ENCODE measurements around the gene METTL26. TPM values are rescaled to one million over a fixed set of nuclear protein-coding genes. Genes with fewer than 3 reads are reported as not detected.

The METTL26 gene
- total RNA-seq, 4 donors from 2014 or later, result 32.6 to 91.8 (median 86.7) TPM

DNA sequence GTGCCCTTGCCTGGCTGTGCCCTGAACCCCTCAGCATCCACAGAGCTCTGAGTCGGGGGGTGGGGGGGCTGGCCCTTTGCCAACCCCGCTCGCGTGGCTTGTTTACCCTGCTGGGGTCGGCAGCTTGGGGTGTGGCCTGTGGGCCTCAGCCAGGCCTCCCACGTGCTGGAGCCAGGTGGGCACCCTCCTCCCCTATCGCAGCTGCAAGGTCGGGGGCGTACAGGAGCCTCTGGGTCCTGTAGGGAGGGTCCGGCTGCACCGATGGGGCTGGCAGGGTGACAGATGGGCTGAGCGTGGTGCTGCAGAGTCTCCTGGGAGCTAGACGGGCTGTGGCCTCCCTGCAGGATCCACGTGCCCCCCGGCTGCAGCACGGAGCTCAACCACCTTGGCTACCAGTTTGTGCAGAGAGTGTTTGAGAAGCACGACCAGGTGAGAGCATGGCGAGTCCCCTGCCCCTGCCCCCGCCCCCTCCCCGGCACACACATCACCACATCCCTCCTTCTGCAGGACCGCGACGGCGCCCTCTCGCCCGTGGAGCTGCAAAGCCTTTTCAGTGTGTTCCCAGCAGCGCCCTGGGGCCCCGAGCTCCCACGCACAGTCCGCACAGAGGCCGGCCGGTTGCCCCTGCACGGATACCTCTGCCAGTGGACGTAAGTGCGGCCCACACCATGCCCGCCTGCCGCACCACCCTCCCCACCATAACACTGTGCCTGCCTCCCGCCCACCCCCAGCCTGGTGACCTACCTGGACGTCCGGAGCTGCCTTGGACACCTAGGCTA, 35.4 kb upstream of the METTL26 start:
- DNase-seq, result no peak
- no peak overlapping the region for H3K4me3 ChIP-seq
- intact Hi-C loops (cut with DNase I; ENCODE audit: low total_unique reads), result no loop called here
- H3K27ac ChIP-seq, result no peak overlapping the region
- no peaks in the 10 kb centered on the region for H3K9me3 ChIP-seq
- in situ Hi-C loops (cut with MboI; ENCODE audit: low pct_ligation_motif_present in 1 of 4, low pct_unique_long_range_greater_than_20kb in 1 of 4, low sequenced_read_pairs in 3 of 4), result no loop called here
- TF ChIP-seq POLR2AphosphoS5 (IDR thresholded peaks at IDR 0.05) (no peak), POLR2A (IDR thresholded peaks at IDR 0.05) (no peak), EP300 (IDR thresholded peaks at IDR 0.05; ENCODE audit: low read depth) (no peak)
- TF ChIP-seq, protein P1, sequence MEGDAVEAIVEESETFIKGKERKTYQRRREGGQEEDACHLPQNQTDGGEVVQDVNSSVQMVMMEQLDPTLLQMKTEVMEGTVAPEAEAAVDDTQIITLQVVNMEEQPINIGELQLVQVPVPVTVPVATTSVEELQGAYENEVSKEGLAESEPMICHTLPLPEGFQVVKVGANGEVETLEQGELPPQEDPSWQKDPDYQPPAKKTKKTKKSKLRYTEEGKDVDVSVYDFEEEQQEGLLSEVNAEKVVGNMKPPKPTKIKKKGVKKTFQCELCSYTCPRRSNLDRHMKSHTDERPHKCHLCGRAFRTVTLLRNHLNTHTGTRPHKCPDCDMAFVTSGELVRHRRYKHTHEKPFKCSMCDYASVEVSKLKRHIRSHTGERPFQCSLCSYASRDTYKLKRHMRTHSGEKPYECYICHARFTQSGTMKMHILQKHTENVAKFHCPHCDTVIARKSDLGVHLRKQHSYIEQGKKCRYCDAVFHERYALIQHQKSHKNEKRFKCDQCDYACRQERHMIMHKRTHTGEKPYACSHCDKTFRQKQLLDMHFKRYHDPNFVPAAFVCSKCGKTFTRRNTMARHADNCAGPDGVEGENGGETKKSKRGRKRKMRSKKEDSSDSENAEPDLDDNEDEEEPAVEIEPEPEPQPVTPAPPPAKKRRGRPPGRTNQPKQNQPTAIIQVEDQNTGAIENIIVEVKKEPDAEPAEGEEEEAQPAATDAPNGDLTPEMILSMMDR (IDR thresholded peaks at IDR 0.05), result no peak
- peaks cover 0 to 26% (median 5%) of the 10 kb centered on the region in 4 donors for H3K36me3 ChIP-seq
- 84% methylated on average over 29 of the region's 40 CpGs; no CpG with 5 or more reads in 1 of the 2 donors for WGBS, 2 donors (ENCODE audit: low coverage in 1 of 2)
- peaks cover 25 to 44% (median 31%) of the 10 kb centered on the region in 4 donors for H3K4me1 ChIP-seq
- H3K27me3 ChIP-seq, result no peaks in the 10 kb centered on the region

GRCh38 chr16:670485-671352, 34.6 kb upstream of the METTL26 start:
- intact Hi-C loops (cut with DNase I; ENCODE audit: low total_unique reads) (no loop called here), in situ Hi-C loops (cut with MboI; ENCODE audit: low pct_ligation_motif_present in 1 of 4, low pct_unique_long_range_greater_than_20kb in 1 of 4, low sequenced_read_pairs in 3 of 4) (no loop called here)
- Histone ChIP-seq H3K9me3 (no peaks in the 10 kb centered on the region), H3K4me3 (no peak overlapping the region), H3K4me1 (peaks cover 17 to 35% (median 24%) of the 10 kb centered on the region in 4 donors), H3K36me3 (peaks cover 0 to 26% (median 5%) of the 10 kb centered on the region in 4 donors), H3K27me3 (no peaks in the 10 kb centered on the region), H3K27ac (no peak overlapping the region)
- no peak for DNase-seq
- 82 to 91% methylated on average over 15 to 43 of the region's 52 CpGs for WGBS, 2 donors (ENCODE audit: low coverage in 1 of 2)
- TF ChIP-seq, protein P1 (IDR thresholded peaks at IDR 0.05), result no peak
- no peak for TF ChIP-seq POLR2A (IDR thresholded peaks at IDR 0.05)
- TF ChIP-seq EP300 (IDR thresholded peaks at IDR 0.05; ENCODE audit: low read depth), result no peak
- no peak for TF ChIP-seq POLR2AphosphoS5 (IDR thresholded peaks at IDR 0.05)

GRCh38 chr16:669666-670065, 33.6 kb upstream of the METTL26 start:
- DNase-seq, result no peak
- intact Hi-C loops (cut with DNase I; ENCODE audit: low total_unique reads), result no loop called here
- Histone ChIP-seq H3K27me3 (no peaks in the 10 kb centered on the region), H3K27ac (peak overlapping the region in 1 of 4 donors; percentile 89), H3K9me3 (no peaks in the 10 kb centered on the region), H3K4me1 (peaks cover 9 to 25% (median 16%) of the 10 kb centered on the region in 4 donors), H3K4me3 (no peak overlapping the region), H3K36me3 (peaks cover 0 to 26% (median 5%) of the 10 kb centered on the region in 4 donors)
- in situ Hi-C loops (cut with MboI; ENCODE audit: low pct_ligation_motif_present in 1 of 4, low pct_unique_long_range_greater_than_20kb in 1 of 4, low sequenced_read_pairs in 3 of 4), result no loop called here
- WGBS, 2 donors (ENCODE audit: low coverage in 1 of 2), result 94% methylated on average over 11 of the region's 13 CpGs; no CpG with 5 or more reads in 1 of the 2 donors
- TF ChIP-seq POLR2A (IDR thresholded peaks at IDR 0.05) (no peak), POLR2AphosphoS5 (IDR thresholded peaks at IDR 0.05) (no peak), EP300 (IDR thresholded peaks at IDR 0.05; ENCODE audit: low read depth) (no peak)
- TF ChIP-seq, protein P1 (IDR thresholded peaks at IDR 0.05), result no peak

All from transverse colon (tissue), 4 donors.